ENCODE data around the gene ZMYM2.

DNA sequence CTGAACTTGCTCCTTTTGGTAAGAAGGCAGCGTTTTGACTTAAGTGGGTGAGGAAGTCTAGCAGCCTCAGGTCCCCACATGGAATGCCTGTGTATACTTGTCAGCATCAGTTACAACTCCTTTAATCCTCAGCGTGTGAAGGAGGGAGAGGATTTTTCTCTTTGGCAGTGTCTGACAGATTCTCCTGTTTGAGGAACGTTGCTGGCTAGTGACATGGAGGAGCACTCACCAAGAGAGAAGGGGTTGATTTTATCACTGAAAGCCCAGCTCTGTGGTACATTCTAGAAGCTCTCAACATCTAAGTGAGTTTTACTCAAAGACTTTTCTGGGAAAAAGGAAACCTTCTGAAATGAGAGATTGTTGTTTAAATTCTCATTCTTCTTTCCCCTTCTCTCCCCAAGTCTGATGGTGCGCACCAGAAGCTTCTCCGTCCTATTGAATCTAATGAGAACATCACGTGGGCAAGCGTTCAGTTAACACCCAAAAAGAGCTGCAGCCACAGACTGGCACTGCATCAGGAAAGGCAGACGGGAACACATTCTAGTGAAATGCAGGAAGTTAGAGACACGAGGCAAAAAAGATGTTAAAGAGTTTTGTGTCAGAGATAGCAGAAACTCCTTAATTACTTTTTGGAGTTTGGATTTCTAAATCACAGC, 144.1 kb downstream of the ZMYM2 start:
- TF ChIP-seq CTCF (IDR thresholded peaks at IDR 0.05), result no peak
- no peak for TF ChIP-seq POLR2A (IDR thresholded peaks at IDR 0.05)

Measured in uterus (tissue), 2 donors.